GM23338 (cell line): ENCODE measurements around the gene GOLGA8A. TPM values are rescaled to one million over a fixed set of nuclear protein-coding genes. Genes with fewer than 3 reads are reported as not detected.

Experiments
- ATAC-seq: fragments of 200-7000 bp; cut with Tn5 transposase; 3 replicates; pipeline ENCODE4 v1.9.1; 2020
- DNase-seq: peaks from one replicate; pipeline ENCODE4 v3.0.0-alpha.2; 2015; ENCODE audit warnings: low spot score
- H2AFZ ChIP-seq: fragments of 200-600 bp; sonication (generic); 2 replicates; pipeline ENCODE4 v1.8.0; 2016; ENCODE audit warnings: antibody characterized with exemption, mild to moderate bottlenecking, moderate library complexity
- H3F3A ChIP-seq: fragments of 200-600 bp; sonication (generic); replicated peaks from 2 replicates; pipeline ENCODE4 v1.8.0; 2017; ENCODE audit warnings: antibody characterized with exemption, mixed run types, low read depth
- H3K27ac ChIP-seq: fragments of 200-600 bp; sonication (generic); 2 replicates; pipeline ENCODE4 v1.6.1; 2016; ENCODE audit warnings: low read depth
- H3K27me3 ChIP-seq: fragments of 200-600 bp; sonication (generic); 2 replicates; pipeline ENCODE4 v1.8.0; 2016; ENCODE audit warnings: mild to moderate bottlenecking, mixed run types, moderate library complexity; ENCODE audit not compliant: insufficient read depth
- H3K36me3 ChIP-seq: fragments of 200-600 bp; sonication (generic); 2 replicates; pipeline ENCODE4 v1.8.0; 2016; ENCODE audit warnings: mild to moderate bottlenecking; ENCODE audit not compliant: insufficient read depth
- H3K4me1 ChIP-seq: fragments of 200-600 bp; sonication (generic); 2 replicates; pipeline ENCODE4 v1.8.0; 2016; ENCODE audit warnings: mild to moderate bottlenecking, moderate library complexity; ENCODE audit not compliant: insufficient read depth
- H3K4me2 ChIP-seq: fragments of 200-600 bp; sonication (generic); 2 replicates; pipeline ENCODE4 v1.7.1; 2017; ENCODE audit warnings: mixed run types
- H3K4me3 ChIP-seq: fragments of 200-600 bp; sonication (generic); 2 replicates; pipeline ENCODE4 v1.6.1; 2016; ENCODE audit warnings: mixed run types
- H3K79me2 ChIP-seq: fragments of 200-600 bp; sonication (generic); replicated peaks from 2 replicates; pipeline ENCODE4 v1.8.0; 2017; ENCODE audit warnings: mild to moderate bottlenecking; ENCODE audit not compliant: insufficient read depth
- H3K9me2 ChIP-seq: fragments of 200-600 bp; sonication (generic); 2 replicates; pipeline ENCODE4 v1.8.0; 2017; ENCODE audit not compliant: insufficient read depth
- H4K20me1 ChIP-seq: fragments of 200-600 bp; sonication (generic); replicated peaks from 2 replicates; pipeline ENCODE4 v1.8.0; 2017; ENCODE audit warnings: mild to moderate bottlenecking; ENCODE audit not compliant: insufficient read depth
- H3K27ac Mint-ChIP-seq: 2 replicates; pipeline ENCODE4 v1.8.0; 2020; ENCODE audit warnings: inconsistent platforms, mild to moderate bottlenecking, moderate library complexity, mixed read lengths
- H3K27me3 Mint-ChIP-seq: 3 replicates; pipeline ENCODE4 v1.8.0; 2022; ENCODE audit warnings: low read depth, mild to moderate bottlenecking, moderate library complexity, mixed read lengths, inconsistent platforms; ENCODE audit not compliant: insufficient read depth, poor library complexity
- H3K36me3 Mint-ChIP-seq: 3 replicates; pipeline ENCODE4 v1.8.0; 2021; ENCODE audit warnings: low read depth, mild to moderate bottlenecking, inconsistent platforms, moderate library complexity, mixed read lengths
- H3K4me1 Mint-ChIP-seq: 3 replicates; pipeline ENCODE4 v1.8.0; 2020; ENCODE audit warnings: mild to moderate bottlenecking, inconsistent platforms, mixed read lengths
- H3K4me3 Mint-ChIP-seq: 3 replicates; pipeline ENCODE4 v1.8.0; 2021; ENCODE audit warnings: moderate library complexity, mild to moderate bottlenecking, inconsistent platforms, mixed read lengths
- H3K9me3 Mint-ChIP-seq: 3 replicates; pipeline ENCODE4 v1.8.0; 2020; ENCODE audit warnings: moderate library complexity, mild to moderate bottlenecking, inconsistent platforms, mixed read lengths
- EZH2 ChIP-seq: fragments of 200-600 bp; sonication (generic); IDR thresholded peaks from one replicate; pipeline ENCODE4 v1.8.0; 2017; ENCODE audit warnings: antibody characterized with exemption, mild to moderate bottlenecking, low read depth; ENCODE audit not compliant: unreplicated experiment
- EZH2phosphoT487 ChIP-seq: fragments of 200-600 bp; sonication (generic); IDR thresholded peaks from one replicate; pipeline ENCODE4 v1.8.1; 2018; ENCODE audit warnings: antibody characterized with exemption; ENCODE audit not compliant: unreplicated experiment
- POLR2AphosphoS5 ChIP-seq: IDR thresholded peaks from 2 replicates; pipeline ENCODE4 v1.6.1; 2016; ENCODE audit warnings: antibody characterized with exemption, low read depth
- ZNF331 ChIP-seq: fragments of 250-450 bp; sonication (Bioruptor Pico); IDR thresholded peaks from 2 replicates; pipeline ENCODE4 v1.5.0; 2020; ENCODE audit warnings: low read depth, mild to moderate bottlenecking, moderate library complexity
- polyA plus RNA-seq: library from polyadenylated mRNA; unstranded; fragments of >200 nt; fragmentation: Nextera tagmentation; extraction: Ambion mirVana; gene quantifications from 2 replicates; pipeline ENCODE4 v1.2.1, GENCODE V29; 2016
- total RNA-seq: library from RNA; depleted of rRNA; stranded (reverse); fragments of >200 nt; shearing (Covaris generic); gene quantifications from 2 replicates; pipeline ENCODE4 v1.2.3, GENCODE V29; 2014
- TF ChIP-seq, protein P1 (sequence below): IDR thresholded peaks from one replicate; pipeline ENCODE4 v1.6.1; 2018; ENCODE audit warnings: antibody characterized with exemption; ENCODE audit not compliant: unreplicated experiment
- TF ChIP-seq, protein P2 (sequence below): IDR thresholded peaks from 2 replicates; pipeline ENCODE4 v1.6.1; 2016; ENCODE audit warnings: antibody characterized with exemption
- TF ChIP-seq, protein P3 (sequence below), 2 experiments: fragments of 200-600 bp in 1 of 2; sonication (generic) in 1 of 2; conservative IDR thresholded peaks; 2 replicates each; pipeline versions ENCODE4 v1.5.1 to v1.6.1; 2016 to 2017; ENCODE audit warnings: antibody characterized with exemption in 2 of 2, low read depth in 2 of 2, mild to moderate bottlenecking in 2 of 2, moderate library complexity in 1 of 2
- TF ChIP-seq, protein P4 (sequence below): fragments of 250-450 bp; sonication (Bioruptor Pico); IDR thresholded peaks from 2 replicates; pipeline ENCODE4 v1.5.0; 2020; ENCODE audit warnings: mild to moderate bottlenecking, moderate library complexity

Gene GOLGA8A
- total and polyA plus RNA-seq, 2 experiments from 2014 or later = 5.0 to 6.1 TPM

DNA sequence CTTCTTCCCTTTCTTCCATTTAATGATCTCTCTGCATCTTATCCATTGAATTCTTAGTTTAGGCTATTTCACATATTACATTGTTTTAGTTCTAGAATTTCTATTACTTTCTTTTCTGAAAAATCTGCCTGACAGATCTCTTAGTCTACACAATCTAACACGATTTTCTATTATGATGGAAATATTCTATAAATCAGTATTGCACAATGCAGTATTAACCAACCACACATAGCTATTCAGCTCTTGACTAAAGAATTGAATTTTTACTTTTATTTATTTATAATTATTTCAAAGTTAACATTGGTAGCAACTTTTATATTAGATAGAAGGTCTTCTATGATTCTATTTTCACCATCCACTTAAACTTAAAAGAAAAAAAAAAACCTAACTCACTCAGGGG is 36.2 kb upstream of the GOLGA8A start (continued):
- TF ChIP-seq, protein P1, sequence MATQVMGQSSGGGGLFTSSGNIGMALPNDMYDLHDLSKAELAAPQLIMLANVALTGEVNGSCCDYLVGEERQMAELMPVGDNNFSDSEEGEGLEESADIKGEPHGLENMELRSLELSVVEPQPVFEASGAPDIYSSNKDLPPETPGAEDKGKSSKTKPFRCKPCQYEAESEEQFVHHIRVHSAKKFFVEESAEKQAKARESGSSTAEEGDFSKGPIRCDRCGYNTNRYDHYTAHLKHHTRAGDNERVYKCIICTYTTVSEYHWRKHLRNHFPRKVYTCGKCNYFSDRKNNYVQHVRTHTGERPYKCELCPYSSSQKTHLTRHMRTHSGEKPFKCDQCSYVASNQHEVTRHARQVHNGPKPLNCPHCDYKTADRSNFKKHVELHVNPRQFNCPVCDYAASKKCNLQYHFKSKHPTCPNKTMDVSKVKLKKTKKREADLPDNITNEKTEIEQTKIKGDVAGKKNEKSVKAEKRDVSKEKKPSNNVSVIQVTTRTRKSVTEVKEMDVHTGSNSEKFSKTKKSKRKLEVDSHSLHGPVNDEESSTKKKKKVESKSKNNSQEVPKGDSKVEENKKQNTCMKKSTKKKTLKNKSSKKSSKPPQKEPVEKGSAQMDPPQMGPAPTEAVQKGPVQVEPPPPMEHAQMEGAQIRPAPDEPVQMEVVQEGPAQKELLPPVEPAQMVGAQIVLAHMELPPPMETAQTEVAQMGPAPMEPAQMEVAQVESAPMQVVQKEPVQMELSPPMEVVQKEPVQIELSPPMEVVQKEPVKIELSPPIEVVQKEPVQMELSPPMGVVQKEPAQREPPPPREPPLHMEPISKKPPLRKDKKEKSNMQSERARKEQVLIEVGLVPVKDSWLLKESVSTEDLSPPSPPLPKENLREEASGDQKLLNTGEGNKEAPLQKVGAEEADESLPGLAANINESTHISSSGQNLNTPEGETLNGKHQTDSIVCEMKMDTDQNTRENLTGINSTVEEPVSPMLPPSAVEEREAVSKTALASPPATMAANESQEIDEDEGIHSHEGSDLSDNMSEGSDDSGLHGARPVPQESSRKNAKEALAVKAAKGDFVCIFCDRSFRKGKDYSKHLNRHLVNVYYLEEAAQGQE = no peak

DNA sequence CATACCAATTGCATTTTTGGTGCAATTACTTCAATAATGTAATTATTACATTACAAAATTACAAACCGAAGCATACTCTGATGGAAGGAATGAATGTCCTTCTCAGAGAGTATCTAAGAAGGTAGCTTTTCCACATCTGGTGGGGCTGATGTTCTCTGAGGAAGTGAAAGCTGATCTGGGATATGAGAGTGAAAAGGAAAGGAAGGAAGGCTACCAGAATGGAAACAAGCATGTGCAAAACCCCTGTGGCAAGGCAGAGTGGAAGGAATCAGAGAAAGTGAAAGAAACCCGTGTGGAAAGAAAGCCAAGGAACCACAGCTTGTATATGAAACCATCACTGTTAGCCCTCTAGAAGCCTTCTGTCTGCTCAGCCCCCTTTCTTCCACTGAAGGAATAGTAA is 35.3 kb upstream of the GOLGA8A start:
- Mint-ChIP-seq H3K27ac (no peak overlapping the region), H3K27me3 (peaks cover 2% of the 10 kb centered on the region), H3K36me3 (no peaks in the 10 kb centered on the region), H3K4me1 (peaks cover 13% of the 10 kb centered on the region), H3K9me3 (no peaks in the 10 kb centered on the region), H3K4me3 (no peak overlapping the region)
- no peak for DNase-seq
- no peaks in the 10 kb centered on the region; the same call in 1 of the 2 replicates for H3K4me1 ChIP-seq
- H3K9me2 ChIP-seq = no peaks in the 10 kb centered on the region
- no peaks in the 10 kb centered on the region for H3K36me3 ChIP-seq
- no peak overlapping the region for H3K4me2 ChIP-seq
- no peak overlapping the region for H3K27ac ChIP-seq
- no peaks in the 10 kb centered on the region for H3K79me2 ChIP-seq
- H3F3A ChIP-seq = no peaks in the 10 kb centered on the region
- no peak for ATAC-seq
- no peaks in the 10 kb centered on the region for H3K27me3 ChIP-seq
- H2AFZ ChIP-seq = no peak overlapping the region
- H4K20me1 ChIP-seq = no peaks in the 10 kb centered on the region
- no peak overlapping the region for H3K4me3 ChIP-seq
- TF ChIP-seq, protein P2, sequence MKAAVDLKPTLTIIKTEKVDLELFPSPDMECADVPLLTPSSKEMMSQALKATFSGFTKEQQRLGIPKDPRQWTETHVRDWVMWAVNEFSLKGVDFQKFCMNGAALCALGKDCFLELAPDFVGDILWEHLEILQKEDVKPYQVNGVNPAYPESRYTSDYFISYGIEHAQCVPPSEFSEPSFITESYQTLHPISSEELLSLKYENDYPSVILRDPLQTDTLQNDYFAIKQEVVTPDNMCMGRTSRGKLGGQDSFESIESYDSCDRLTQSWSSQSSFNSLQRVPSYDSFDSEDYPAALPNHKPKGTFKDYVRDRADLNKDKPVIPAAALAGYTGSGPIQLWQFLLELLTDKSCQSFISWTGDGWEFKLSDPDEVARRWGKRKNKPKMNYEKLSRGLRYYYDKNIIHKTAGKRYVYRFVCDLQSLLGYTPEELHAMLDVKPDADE = no peak
- TF ChIP-seq, protein P1 = no peak
- no peak for TF ChIP-seq EZH2phosphoT487
- TF ChIP-seq, protein P3, sequence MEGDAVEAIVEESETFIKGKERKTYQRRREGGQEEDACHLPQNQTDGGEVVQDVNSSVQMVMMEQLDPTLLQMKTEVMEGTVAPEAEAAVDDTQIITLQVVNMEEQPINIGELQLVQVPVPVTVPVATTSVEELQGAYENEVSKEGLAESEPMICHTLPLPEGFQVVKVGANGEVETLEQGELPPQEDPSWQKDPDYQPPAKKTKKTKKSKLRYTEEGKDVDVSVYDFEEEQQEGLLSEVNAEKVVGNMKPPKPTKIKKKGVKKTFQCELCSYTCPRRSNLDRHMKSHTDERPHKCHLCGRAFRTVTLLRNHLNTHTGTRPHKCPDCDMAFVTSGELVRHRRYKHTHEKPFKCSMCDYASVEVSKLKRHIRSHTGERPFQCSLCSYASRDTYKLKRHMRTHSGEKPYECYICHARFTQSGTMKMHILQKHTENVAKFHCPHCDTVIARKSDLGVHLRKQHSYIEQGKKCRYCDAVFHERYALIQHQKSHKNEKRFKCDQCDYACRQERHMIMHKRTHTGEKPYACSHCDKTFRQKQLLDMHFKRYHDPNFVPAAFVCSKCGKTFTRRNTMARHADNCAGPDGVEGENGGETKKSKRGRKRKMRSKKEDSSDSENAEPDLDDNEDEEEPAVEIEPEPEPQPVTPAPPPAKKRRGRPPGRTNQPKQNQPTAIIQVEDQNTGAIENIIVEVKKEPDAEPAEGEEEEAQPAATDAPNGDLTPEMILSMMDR (conservative IDR thresholded peaks at IDR 0.05; ENCODE audit: low read depth in 2 of 2) = no peak
- no peak for TF ChIP-seq ZNF331 (CRISPR knock-in tag)
- TF ChIP-seq, protein P4, sequence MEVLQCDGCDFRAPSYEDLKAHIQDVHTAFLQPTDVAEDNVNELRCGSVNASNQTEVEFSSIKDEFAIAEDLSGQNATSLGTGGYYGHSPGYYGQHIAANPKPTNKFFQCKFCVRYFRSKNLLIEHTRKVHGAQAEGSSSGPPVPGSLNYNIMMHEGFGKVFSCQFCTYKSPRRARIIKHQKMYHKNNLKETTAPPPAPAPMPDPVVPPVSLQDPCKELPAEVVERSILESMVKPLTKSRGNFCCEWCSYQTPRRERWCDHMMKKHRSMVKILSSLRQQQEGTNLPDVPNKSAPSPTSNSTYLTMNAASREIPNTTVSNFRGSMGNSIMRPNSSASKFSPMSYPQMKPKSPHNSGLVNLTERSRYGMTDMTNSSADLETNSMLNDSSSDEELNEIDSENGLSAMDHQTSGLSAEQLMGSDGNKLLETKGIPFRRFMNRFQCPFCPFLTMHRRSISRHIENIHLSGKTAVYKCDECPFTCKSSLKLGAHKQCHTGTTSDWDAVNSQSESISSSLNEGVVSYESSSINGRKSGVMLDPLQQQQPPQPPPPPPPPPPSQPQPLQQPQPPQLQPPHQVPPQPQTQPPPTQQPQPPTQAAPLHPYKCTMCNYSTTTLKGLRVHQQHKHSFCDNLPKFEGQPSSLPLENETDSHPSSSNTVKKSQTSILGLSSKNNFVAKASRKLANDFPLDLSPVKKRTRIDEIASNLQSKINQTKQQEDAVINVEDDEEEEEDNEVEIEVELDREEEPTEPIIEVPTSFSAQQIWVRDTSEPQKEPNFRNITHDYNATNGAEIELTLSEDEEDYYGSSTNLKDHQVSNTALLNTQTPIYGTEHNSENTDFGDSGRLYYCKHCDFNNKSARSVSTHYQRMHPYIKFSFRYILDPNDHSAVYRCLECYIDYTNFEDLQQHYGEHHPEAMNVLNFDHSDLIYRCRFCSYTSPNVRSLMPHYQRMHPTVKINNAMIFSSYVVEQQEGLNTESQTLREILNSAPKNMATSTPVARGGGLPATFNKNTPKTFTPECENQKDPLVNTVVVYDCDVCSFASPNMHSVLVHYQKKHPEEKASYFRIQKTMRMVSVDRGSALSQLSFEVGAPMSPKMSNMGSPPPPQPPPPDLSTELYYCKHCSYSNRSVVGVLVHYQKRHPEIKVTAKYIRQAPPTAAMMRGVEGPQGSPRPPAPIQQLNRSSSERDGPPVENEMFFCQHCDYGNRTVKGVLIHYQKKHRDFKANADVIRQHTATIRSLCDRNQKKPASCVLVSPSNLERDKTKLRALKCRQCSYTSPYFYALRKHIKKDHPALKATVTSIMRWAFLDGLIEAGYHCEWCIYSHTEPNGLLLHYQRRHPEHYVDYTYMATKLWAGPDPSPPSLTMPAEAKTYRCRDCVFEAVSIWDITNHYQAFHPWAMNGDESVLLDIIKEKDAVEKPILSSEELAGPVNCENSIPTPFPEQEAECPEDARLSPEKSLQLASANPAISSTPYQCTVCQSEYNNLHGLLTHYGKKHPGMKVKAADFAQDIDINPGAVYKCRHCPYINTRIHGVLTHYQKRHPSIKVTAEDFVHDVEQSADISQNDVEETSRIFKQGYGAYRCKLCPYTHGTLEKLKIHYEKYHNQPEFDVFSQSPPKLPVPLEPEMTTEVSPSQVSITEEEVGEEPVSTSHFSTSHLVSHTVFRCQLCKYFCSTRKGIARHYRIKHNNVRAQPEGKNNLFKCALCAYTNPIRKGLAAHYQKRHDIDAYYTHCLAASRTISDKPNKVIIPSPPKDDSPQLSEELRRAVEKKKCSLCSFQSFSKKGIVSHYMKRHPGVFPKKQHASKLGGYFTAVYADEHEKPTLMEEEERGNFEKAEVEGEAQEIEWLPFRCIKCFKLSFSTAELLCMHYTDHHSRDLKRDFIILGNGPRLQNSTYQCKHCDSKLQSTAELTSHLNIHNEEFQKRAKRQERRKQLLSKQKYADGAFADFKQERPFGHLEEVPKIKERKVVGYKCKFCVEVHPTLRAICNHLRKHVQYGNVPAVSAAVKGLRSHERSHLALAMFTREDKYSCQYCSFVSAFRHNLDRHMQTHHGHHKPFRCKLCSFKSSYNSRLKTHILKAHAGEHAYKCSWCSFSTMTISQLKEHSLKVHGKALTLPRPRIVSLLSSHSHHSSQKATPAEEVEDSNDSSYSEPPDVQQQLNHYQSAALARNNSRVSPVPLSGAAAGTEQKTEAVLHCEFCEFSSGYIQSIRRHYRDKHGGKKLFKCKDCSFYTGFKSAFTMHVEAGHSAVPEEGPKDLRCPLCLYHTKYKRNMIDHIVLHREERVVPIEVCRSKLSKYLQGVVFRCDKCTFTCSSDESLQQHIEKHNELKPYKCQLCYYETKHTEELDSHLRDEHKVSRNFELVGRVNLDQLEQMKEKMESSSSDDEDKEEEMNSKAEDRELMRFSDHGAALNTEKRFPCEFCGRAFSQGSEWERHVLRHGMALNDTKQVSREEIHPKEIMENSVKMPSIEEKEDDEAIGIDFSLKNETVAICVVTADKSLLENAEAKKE (CRISPR knock-in tag) = no peak
- TF ChIP-seq EZH2 = no peak
- no peak for TF ChIP-seq POLR2AphosphoS5
